Karpas-422 (cell line): ENCODE results near the gene MBP. TPM values are rescaled to one million over a fixed set of nuclear protein-coding genes. Genes with fewer than 3 reads are reported as not detected.
A peak's percentile ranks its signal among the peaks of the same experiment; 100 is the strongest.

Experiments used
- DNase-seq: peaks from one replicate; pipeline ENCODE4 v3.0.0-alpha.2; 2015
- H2AFZ ChIP-seq: fragments of 200-600 bp; sonication (generic); 2 replicates; pipeline ENCODE4 v1.6.1; 2014; ENCODE audit warnings: antibody characterized with exemption, low read length, mixed read lengths
- H3K27ac ChIP-seq: fragments of 200-600 bp; sonication (generic); 2 replicates; pipeline ENCODE4 v1.5.1; 2014; ENCODE audit warnings: mild to moderate bottlenecking, low read length, moderate library complexity
- H3K27me3 ChIP-seq: fragments of 200-600 bp; sonication (generic); 2 replicates; pipeline ENCODE4 v1.6.1; 2014; ENCODE audit warnings: low read length, mixed read lengths
- H3K36me3 ChIP-seq: fragments of 200-600 bp; sonication (generic); 2 replicates; pipeline ENCODE4 v1.6.1; 2014; ENCODE audit warnings: low read length, mixed read lengths; ENCODE audit not compliant: insufficient read depth
- H3K4me1 ChIP-seq: fragments of 200-600 bp; sonication (generic); 2 replicates; pipeline ENCODE4 v1.6.1; 2014; ENCODE audit warnings: mild to moderate bottlenecking, low read length, mixed read lengths
- H3K4me2 ChIP-seq: fragments of 200-600 bp; sonication (generic); 2 replicates; pipeline ENCODE4 v1.6.1; 2014; ENCODE audit warnings: low read length, low read depth, mild to moderate bottlenecking; ENCODE audit not compliant: poor library complexity, severe bottlenecking
- H3K4me3 ChIP-seq: fragments of 200-600 bp; sonication (generic); 2 replicates; pipeline ENCODE4 v1.5.1; 2014; ENCODE audit warnings: mild to moderate bottlenecking, antibody characterized with exemption, low read length, mixed read lengths
- H3K79me2 ChIP-seq: fragments of 200-600 bp; sonication (generic); 2 replicates; pipeline ENCODE4 v1.6.1; 2014; ENCODE audit warnings: mild to moderate bottlenecking, low read length, mixed read lengths
- H3K9ac ChIP-seq: fragments of 200-600 bp; sonication (generic); 2 replicates; pipeline ENCODE4 v1.6.0; 2014; ENCODE audit warnings: low read length
- H3K9me2 ChIP-seq: fragments of 200-600 bp; sonication (generic), shearing (Covaris generic); replicated peaks from 2 replicates; pipeline ENCODE4 v1.6.0; 2014; ENCODE audit warnings: mild to moderate bottlenecking, low read length, moderate library complexity; ENCODE audit not compliant: insufficient read depth
- H3K9me3 ChIP-seq: fragments of 300-700, 200-600 bp; sonication (generic); 2 replicates; pipeline ENCODE4 v1.6.1; 2014; ENCODE audit warnings: low read length, mixed read lengths
- H4K20me1 ChIP-seq: fragments of 200-600 bp; sonication (generic); 2 replicates; pipeline ENCODE4 v1.6.1; 2014; ENCODE audit warnings: mild to moderate bottlenecking, antibody characterized with exemption, low read length, low read depth; ENCODE audit not compliant: insufficient read depth
- total RNA-seq: library from RNA; depleted of rRNA; stranded (reverse); fragments of >200 nt; shearing (Covaris generic); gene quantifications from 2 replicates; pipeline ENCODE4 v1.2.3, GENCODE V29; 2014; ENCODE audit warnings: low replicate concordance

MBP gene
- total RNA-seq, 1 experiment from 2014 or later: 67.8 TPM

- peaks cover 12% of the 10 kb centered on the region for H3K79me2 ChIP-seq
- no peak overlapping the region for H3K9ac ChIP-seq
- no peak overlapping the region for H3K4me3 ChIP-seq
- no peaks in the 10 kb centered on the region for H3K9me3 ChIP-seq
- no peak overlapping the region for H3K4me2 ChIP-seq
- H3K27ac ChIP-seq: no peak overlapping the region
- peaks cover 79% of the 10 kb centered on the region for H3K4me1 ChIP-seq
- H3K27me3 ChIP-seq: no peaks in the 10 kb centered on the region
- H3K9me2 ChIP-seq: no peaks in the 10 kb centered on the region
- no peak overlapping the region for H2AFZ ChIP-seq
- H4K20me1 ChIP-seq: no peaks in the 10 kb centered on the region
- DNase-seq: no peak
- no peaks in the 10 kb centered on the region for H3K36me3 ChIP-seq
These were observed 123.8 kb downstream of the MBP start for GRCh38 chr18:77008576-77009315.

GRCh38 chr18:77008006-77008405, 124.6 kb downstream of the MBP start:
- no peak overlapping the region for H2AFZ ChIP-seq
- H3K9me2 ChIP-seq: no peaks in the 10 kb centered on the region
- H3K4me2 ChIP-seq: no peak overlapping the region
- H3K9ac ChIP-seq: peak overlapping the region; percentile 33; the same call in 1 of the 2 replicates
- no peak overlapping the region for H3K4me3 ChIP-seq
- no peaks in the 10 kb centered on the region for H3K27me3 ChIP-seq
- peak overlapping the region; percentile 24; the same call in 1 of the 2 replicates for H3K27ac ChIP-seq
- no peak for DNase-seq
- peaks cover 5% of the 10 kb centered on the region for H3K79me2 ChIP-seq
- peaks cover 79% of the 10 kb centered on the region for H3K4me1 ChIP-seq
- H3K9me3 ChIP-seq: no peaks in the 10 kb centered on the region
- no peaks in the 10 kb centered on the region for H3K36me3 ChIP-seq
- H4K20me1 ChIP-seq: no peaks in the 10 kb centered on the region

GRCh38 chr18:77007251-77007650, 125.3 kb downstream of the MBP start:
- Histone ChIP-seq H4K20me1 (no peaks in the 10 kb centered on the region), H3K27me3 (no peaks in the 10 kb centered on the region), H3K27ac (peak overlapping the region; percentile 24), H3K9me3 (no peaks in the 10 kb centered on the region), H3K9ac (peak overlapping the region; percentile 33; the same call in 1 of the 2 replicates), H3K9me2 (no peaks in the 10 kb centered on the region), H3K4me1 (peaks cover 79% of the 10 kb centered on the region), H2AFZ (no peak overlapping the region), H3K4me2 (peak overlapping the region; percentile 20), H3K79me2 (no peaks in the 10 kb centered on the region), H3K4me3 (no peak overlapping the region), H3K36me3 (no peaks in the 10 kb centered on the region)
- no peak for DNase-seq

- Histone ChIP-seq H3K4me1 (peaks cover 79% of the 10 kb centered on the region), H3K4me3 (no peak overlapping the region), H3K27me3 (no peaks in the 10 kb centered on the region), H3K36me3 (no peaks in the 10 kb centered on the region), H3K9ac (no peak overlapping the region), H3K9me3 (no peaks in the 10 kb centered on the region), H3K9me2 (no peaks in the 10 kb centered on the region), H2AFZ (no peak overlapping the region), H3K27ac (peak overlapping the region; percentile 24; the same call in 1 of the 2 replicates), H3K4me2 (peak overlapping the region; percentile 20), H4K20me1 (no peaks in the 10 kb centered on the region), H3K79me2 (no peaks in the 10 kb centered on the region)
- no peak for DNase-seq
These were observed 126.0 kb downstream of the MBP start for GRCh38 chr18:77006305-77007175.

- Histone ChIP-seq H3K79me2 (no peaks in the 10 kb centered on the region), H3K27ac (peak overlapping the region; percentile 95; the same call in 1 of the 2 replicates), H2AFZ (no peak overlapping the region), H4K20me1 (no peaks in the 10 kb centered on the region), H3K9me2 (no peaks in the 10 kb centered on the region), H3K4me2 (no peak overlapping the region), H3K9me3 (no peaks in the 10 kb centered on the region), H3K27me3 (no peaks in the 10 kb centered on the region), H3K4me1 (peaks cover 88% of the 10 kb centered on the region), H3K9ac (no peak overlapping the region), H3K4me3 (no peak overlapping the region), H3K36me3 (no peaks in the 10 kb centered on the region)
- DNase-seq: no peak
These were observed 126.9 kb downstream of the MBP start for GRCh38 chr18:77005651-77006195.

GRCh38 chr18:77004555-77005380, 127.8 kb downstream of the MBP start:
- H3K4me2 ChIP-seq: no peak overlapping the region
- H3K27me3 ChIP-seq: no peaks in the 10 kb centered on the region
- H3K9me3 ChIP-seq: no peaks in the 10 kb centered on the region
- H3K4me1 ChIP-seq: peaks cover 94% of the 10 kb centered on the region
- DNase-seq: no peak
- no peak overlapping the region; the same call in none of the 2 replicates for H3K9ac ChIP-seq
- H3K27ac ChIP-seq: peak overlapping the region; percentile 95
- no peaks in the 10 kb centered on the region for H3K9me2 ChIP-seq
- H3K4me3 ChIP-seq: no peak overlapping the region
- no peaks in the 10 kb centered on the region for H4K20me1 ChIP-seq
- H3K36me3 ChIP-seq: no peaks in the 10 kb centered on the region
- H3K79me2 ChIP-seq: no peaks in the 10 kb centered on the region
- H2AFZ ChIP-seq: no peak overlapping the region

GRCh38 chr18:77003316-77003715, 129.3 kb downstream of the MBP start:
- DNase-seq: peak; percentile 60
- H3K4me3 ChIP-seq: peak overlapping the region; percentile 35; the same call in 1 of the 2 replicates
- H3K4me1 ChIP-seq: peaks cover 86% of the 10 kb centered on the region
- H3K9me2 ChIP-seq: no peaks in the 10 kb centered on the region
- peak overlapping the region; percentile 56 for H3K9ac ChIP-seq
- H3K79me2 ChIP-seq: no peaks in the 10 kb centered on the region
- H3K27ac ChIP-seq: peak overlapping the region; percentile 95
- no peaks in the 10 kb centered on the region for H3K9me3 ChIP-seq
- no peaks in the 10 kb centered on the region for H4K20me1 ChIP-seq
- H3K4me2 ChIP-seq: peak overlapping the region; percentile 71
- H2AFZ ChIP-seq: no peak overlapping the region
- no peaks in the 10 kb centered on the region for H3K27me3 ChIP-seq
- no peaks in the 10 kb centered on the region for H3K36me3 ChIP-seq
